GM12878 (cell line): Measurements from ENCODE around the gene PGF. TPM values are rescaled to one million over a fixed set of nuclear protein-coding genes. Genes with fewer than 3 reads are reported as not detected.

ENCODE experiments used
- ATAC-seq: fragments of 200-7000 bp; cut with Tn5 transposase; 3 replicates; pipeline ENCODE4 v1.9.1; 2020; ENCODE audit warnings: mild to moderate bottlenecking, moderate library complexity
- BruUV-seq: library from RNA; stranded (reverse); fragments of 400-500 nt; replicated peaks from 2 replicates; lab custom pipeline; 2021; lab: Mats Ljungman, UMichigan
- CTCF ChIA-PET: fragments of 300-600 bp; sonication (Branson Sonifier 250); formaldehyde crosslinking; extraction: SDS; loops from one replicate; lab custom pipeline; 2021; ENCODE audit warnings: inconsistent platforms; lab: Yijun Ruan, JAX
- POLR2A ChIA-PET: fragments of 350-600 bp; formaldehyde crosslinking; extraction: SDS; loops from one replicate; lab custom pipeline; 2021; ENCODE audit warnings: inconsistent platforms; lab: Charles Lee
- RAD21 ChIA-PET: fragments of 300-600 bp; sonication (Branson Sonifier 250); formaldehyde crosslinking; loops from one replicate; lab custom pipeline; 2023; ENCODE audit warnings: antibody characterized with exemption; ENCODE audit not compliant: unreplicated experiment; lab: Charles Lee
- SMC1A ChIA-PET: fragments of 300-600 bp; sonication (Branson Sonifier 250); formaldehyde crosslinking; loops from one replicate; lab custom pipeline; 2023; ENCODE audit not compliant: unreplicated experiment, uncharacterized antibody; lab: Charles Lee
- DNase-seq: peaks from one replicate; pipeline ENCODE4 v3.0.0-alpha.2; 2011; ENCODE audit warnings: low read depth, low spot score
- FAIRE-seq: peaks from 3 replicates; lab custom pipeline; 2011; peaks lifted over from hg19 to GRCh38; lab: Jason Lieb, UNC
- H2AFZ ChIP-seq: 2 replicates; pipeline ENCODE4 v1.6.0; 2011; ENCODE audit warnings: low read depth, low read length, control low read depth; ENCODE audit not compliant: control insufficient read depth
- H3K27ac ChIP-seq: 2 replicates; pipeline ENCODE4 v1.5.1; 2011; ENCODE audit warnings: control low read depth; ENCODE audit not compliant: control insufficient read depth, insufficient read depth
- H3K27me3 ChIP-seq, 2 experiments: replicated peaks in 1 of 2; 2 replicates each; pipeline versions ENCODE4 v1.6.0 to v1.6.1; 2011; ENCODE audit warnings: low read length in 1 of 2; ENCODE audit not compliant: control insufficient read depth in 2 of 2, insufficient read depth in 2 of 2
- H3K36me3 ChIP-seq, 2 experiments: 2 replicates each; pipeline ENCODE4 v1.5.1; 2011; ENCODE audit warnings: low read length in 1 of 2; ENCODE audit not compliant: control insufficient read depth in 2 of 2, insufficient read depth in 2 of 2
- H3K4me1 ChIP-seq: 2 replicates; pipeline ENCODE4 v1.6.1; 2011; ENCODE audit warnings: mild to moderate bottlenecking, low read length, moderate library complexity, mixed read lengths; ENCODE audit not compliant: control insufficient read depth, insufficient read depth
- H3K4me2 ChIP-seq: 2 replicates; pipeline ENCODE4 v1.6.0; 2011; ENCODE audit warnings: control low read depth; ENCODE audit not compliant: control insufficient read depth, insufficient read depth
- H3K4me3 ChIP-seq: fragments of 200-600 bp; sonication (generic); 2 replicates; pipeline ENCODE4 v1.5.1; 2016
- H3K79me2 ChIP-seq: 2 replicates; pipeline ENCODE4 v1.6.0; 2011; ENCODE audit warnings: low read length; ENCODE audit not compliant: control insufficient read depth, insufficient read depth
- H3K9ac ChIP-seq: 2 replicates; pipeline ENCODE4 v1.8.0; 2011; ENCODE audit warnings: low read length, control low read depth, mixed read lengths; ENCODE audit not compliant: control insufficient read depth, insufficient read depth
- H3K9me3 ChIP-seq: replicated peaks from 3 replicates; pipeline ENCODE4 v1.5.1; 2011; ENCODE audit warnings: mild to moderate bottlenecking, low read length; ENCODE audit not compliant: control insufficient read depth, insufficient read depth
- H4K20me1 ChIP-seq: 2 replicates; pipeline ENCODE4 v1.6.0; 2011; ENCODE audit not compliant: control insufficient read depth, insufficient read depth
- BCL3 ChIP-seq: IDR thresholded peaks from 2 replicates; pipeline ENCODE4 v1.6.1; 2011; ENCODE audit warnings: borderline replicate concordance, low read depth, mild to moderate bottlenecking, moderate library complexity, low read length; ENCODE audit not compliant: insufficient read depth, poor library complexity, severe bottlenecking
- CHD1 ChIP-seq: IDR thresholded peaks from 2 replicates; pipeline ENCODE4 v1.6.1; 2012; ENCODE audit warnings: low read depth, low read length, improper control_type of control experiment
- ETV6 ChIP-seq, 2 experiments: fragments of 450-650 bp in 1 of 2; IDR thresholded peaks in 1 of 2; conservative IDR thresholded peaks in 1 of 2; 2 replicates each; pipeline ENCODE4 v1.6.1; 2014; ENCODE audit warnings: antibody characterized with exemption in 1 of 2, borderline replicate concordance in 1 of 2, low read depth in 1 of 2, mild to moderate bottlenecking in 1 of 2, moderate library complexity in 1 of 2
- GABPA ChIP-seq: IDR thresholded peaks from 2 replicates; pipeline ENCODE4 v1.6.1; 2014; ENCODE audit warnings: antibody characterized with exemption, low read depth, mild to moderate bottlenecking, inconsistent platforms
- KLF5 ChIP-seq: fragments of 450-650 bp; IDR thresholded peaks from 2 replicates; pipeline ENCODE4 v1.6.1; 2014; ENCODE audit warnings: mild to moderate bottlenecking; ENCODE audit not compliant: partially characterized antibody
- MTA2 ChIP-seq: fragments of 450-650 bp; IDR thresholded peaks from 2 replicates; pipeline ENCODE4 v1.6.1; 2016; ENCODE audit warnings: low read depth, mild to moderate bottlenecking, moderate library complexity
- PAX5 ChIP-seq: IDR thresholded peaks from 2 replicates; pipeline ENCODE4 v1.6.1; 2011; ENCODE audit warnings: low read depth, low read length, borderline replicate concordance
- RFX5 ChIP-seq: IDR thresholded peaks from 2 replicates; pipeline ENCODE4 v1.6.1; 2011; ENCODE audit warnings: low read depth, low read length, improper control_type of control experiment
- SUZ12 ChIP-seq: fragments of 200-600 bp; sonication (generic); IDR thresholded peaks from one replicate; pipeline ENCODE4 v1.6.1; 2018; ENCODE audit warnings: antibody characterized with exemption, mild to moderate bottlenecking; ENCODE audit not compliant: unreplicated experiment
- WRNIP1 ChIP-seq: IDR thresholded peaks from 2 replicates; pipeline ENCODE4 v1.6.1; 2011; ENCODE audit warnings: low read depth, low read length, improper control_type of control experiment, borderline replicate concordance
- WGBS: methylation state at CpG from one replicate; pipeline ENCODE4 v1.1.6; 2016; ENCODE audit warnings: low lambda C conversion rate; ENCODE audit not compliant: insufficient replicate concordance, insufficient coverage; ENCODE audit errors: missing lambda C conversion rate; 5-methylcytosine and 5-hydroxymethylcytosine counted together
- in situ Hi-C: fragments of 300-500 bp; cut with MboI; formaldehyde crosslinking; loops from 9 replicates; pipeline ENCODE4 v1.14.3; 2018; ENCODE audit warnings: mixed read lengths
- intact Hi-C: fragments of 100-400 bp; cut with micrococcal nuclease; formaldehyde crosslinking; loops from one replicate; pipeline ENCODE4 v1.14.2; 2022; ENCODE audit not compliant: unreplicated experiment
- polyA plus RNA-seq, 11 experiments: library from polyadenylated mRNA; depleted of rRNA in 4 of 11; unstranded in 6 of 11; stranded (reverse) in 5 of 11; fragments of >200 nt; fragmentation: Nextera tagmentation in 4 of 11; fragmentation: Illumina TruSeq in 1 of 11; extraction: Ambion mirVana in 4 of 11; extraction: Trizol in 1 of 11; gene quantifications; 1 replicate in 1 of 11; 2 replicates in 10 of 11; pipeline versions ENCODE4 v1.2.1 to v1.2.3, GENCODE V29; 2011 to 2016; ENCODE audit warnings: inconsistent platforms in 2 of 11, missing spikeins in 2 of 11, low read depth in 1 of 11
- total RNA-seq, 4 experiments: library from RNA; depleted of rRNA in 3 of 4; stranded (reverse); fragments of >200 nt in 3 of 4; fragmentation: Illumina TruSeq in 1 of 4; extraction: Trizol in 1 of 4; gene quantifications; 2 replicates each; pipeline versions ENCODE4 v1.2.1 to v1.2.3, GENCODE V29; 2013 to 2021

The PGF gene
- total and polyA plus RNA-seq, 10 of the 15 experiments (the other 5 are each of a cell fraction or from before 2014, with no cell fraction given) = 0.11 to 5.5 (median 0.63) TPM

- Histone ChIP-seq H3K4me2 (no peak overlapping the region), H4K20me1 (no peaks in the 10 kb centered on the region), H2AFZ (no peak overlapping the region), H3K9ac (no peak overlapping the region), H3K4me3 (no peak overlapping the region), H3K9me3 (no peaks in the 10 kb centered on the region), H3K36me3 (no peaks in the 10 kb centered on the region), H3K4me1 (no peaks in the 10 kb centered on the region; the same call in none of the 2 replicates), H3K79me2 (no peaks in the 10 kb centered on the region), H3K27ac (no peak overlapping the region), H3K27me3 (no peaks in the 10 kb centered on the region)
- RAD21 ChIA-PET = no interaction called here
- DNase-seq (no peak), FAIRE-seq (no peak), ATAC-seq (no peak)
- BruUV-seq = no TSS peak
- 42% methylated on average over 6 of the region's 6 CpGs for WGBS
- no peak for TF ChIP-seq WRNIP1
- TF ChIP-seq KLF5 = no peak
- TF ChIP-seq CHD1 = no peak
- no peak for TF ChIP-seq RFX5
- TF ChIP-seq PAX5 = no peak
- no peak for TF ChIP-seq SUZ12
- TF ChIP-seq BCL3 = no peak
- no peak for TF ChIP-seq ETV6 (conservative IDR thresholded peaks at IDR 0.05 in 1 of 2, IDR thresholded peaks at IDR 0.05 in 1 of 2; ENCODE audit: borderline replicate concordance in 1 of 2, low read depth in 1 of 2)
- TF ChIP-seq GABPA = no peak
- no peak for TF ChIP-seq MTA2
- in situ Hi-C loops (no loop called here), intact Hi-C loops (no loop called here)
- CTCF ChIA-PET = interaction anchor here (0.7 kb wide), 1 partner anchor 187 kb away, joined by 3 read pairs; no protein-coding TSS in a partner anchor
- SMC1A ChIA-PET = no interaction called here
- POLR2A ChIA-PET = interaction anchor here (1.0 kb wide), 1 partner anchor 11 kb away, joined by 4 read pairs; no protein-coding TSS in a partner anchor
Measured at GRCh38 chr14:74927225-74927624, 28.2 kb downstream of the PGF start.
